ENCODE data around the gene POLA1. TPM values are rescaled to one million over a fixed set of nuclear protein-coding genes. Genes with fewer than 3 reads are reported as not detected.

Gene POLA1
- total RNA-seq, 1 donor from 2014 or later = 12.3 TPM

- intact Hi-C loops (cut with DNase I) = no loop called here
- no peaks in the 10 kb centered on the region for H3K36me3 ChIP-seq
- no peak overlapping the region for H3K4me3 ChIP-seq
- H3K9me3 ChIP-seq = no peaks in the 10 kb centered on the region
- ATAC-seq = no peak
- no peak for TF ChIP-seq CTCF (IDR thresholded peaks at IDR 0.05)
- H3K27me3 ChIP-seq (ENCODE audit: low read depth) = no peaks in the 10 kb centered on the region
- H3K27ac ChIP-seq = no peak overlapping the region
- H3K4me1 ChIP-seq = no peaks in the 10 kb centered on the region
- no peak for DNase-seq
Measured at GRCh38 chrX:24899391-24899790, 205.7 kb downstream of the POLA1 start.

DNA sequence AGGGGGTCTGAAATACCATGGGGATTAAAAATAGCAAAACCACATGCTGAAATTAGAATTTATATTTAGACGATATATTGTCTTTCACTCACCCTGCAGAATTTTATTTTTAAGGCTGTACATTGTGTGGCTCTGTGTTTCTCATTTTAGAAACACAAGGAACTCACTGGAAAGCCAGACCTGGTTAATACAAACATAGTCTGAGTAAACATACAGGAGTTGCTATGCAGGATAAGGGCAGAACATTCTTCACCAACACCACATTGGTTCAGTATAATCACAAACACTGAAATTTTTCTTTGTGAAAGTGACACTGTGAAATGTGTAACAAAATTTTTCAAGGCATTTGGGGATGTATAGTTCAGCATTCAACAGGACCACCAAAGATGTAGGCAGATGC, 206.5 kb downstream of the POLA1 start:
- intact Hi-C loops (cut with DNase I) = no loop called here
- Histone ChIP-seq H3K36me3 (no peaks in the 10 kb centered on the region), H3K9me3 (no peaks in the 10 kb centered on the region), H3K27me3 (ENCODE audit: low read depth) (no peaks in the 10 kb centered on the region), H3K4me3 (no peak overlapping the region), H3K4me1 (no peaks in the 10 kb centered on the region), H3K27ac (no peak overlapping the region)
- no peak for TF ChIP-seq CTCF (IDR thresholded peaks at IDR 0.05)
- peak in 1 of 2 donors; percentile 31 for ATAC-seq
- DNase-seq = no peak

- DNase-seq (no peak), ATAC-seq (no peak)
- intact Hi-C loops (cut with DNase I) = no loop called here
- Histone ChIP-seq H3K4me3 (no peak overlapping the region), H3K27me3 (ENCODE audit: low read depth) (no peaks in the 10 kb centered on the region), H3K27ac (no peak overlapping the region), H3K9me3 (no peaks in the 10 kb centered on the region), H3K36me3 (no peaks in the 10 kb centered on the region), H3K4me1 (no peaks in the 10 kb centered on the region)
- no peak for TF ChIP-seq CTCF (IDR thresholded peaks at IDR 0.05)
Measured at GRCh38 chrX:24902806-24903205, 209.1 kb downstream of the POLA1 start.

DNA sequence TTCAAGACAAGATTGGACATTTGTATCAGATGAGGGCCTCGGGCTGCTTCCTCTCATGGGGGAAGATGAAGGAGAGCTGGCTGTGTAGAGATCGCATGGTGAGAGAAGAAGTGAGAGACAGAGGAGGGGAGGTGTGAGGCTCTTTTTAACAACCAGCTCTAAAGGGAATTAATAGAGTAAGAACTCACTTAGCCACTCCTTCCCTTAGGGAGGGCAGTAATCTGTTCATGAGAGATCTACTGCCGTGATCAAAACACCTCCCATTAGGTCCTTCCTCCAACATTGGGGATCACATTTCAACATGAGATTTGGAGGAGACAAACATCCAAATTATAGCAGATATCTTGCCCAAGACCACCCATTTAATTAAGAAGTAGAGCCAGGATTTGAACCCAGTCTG, 225.0 kb downstream of the POLA1 start:
- Histone ChIP-seq H3K27me3 (ENCODE audit: low read depth) (no peaks in the 10 kb centered on the region), H3K9me3 (no peaks in the 10 kb centered on the region), H3K36me3 (no peaks in the 10 kb centered on the region), H3K4me1 (no peaks in the 10 kb centered on the region), H3K4me3 (no peak overlapping the region), H3K27ac (no peak overlapping the region)
- TF ChIP-seq CTCF (IDR thresholded peaks at IDR 0.05) = no peak
- DNase-seq (no peak), ATAC-seq (no peak)
- intact Hi-C loops (cut with DNase I) = no loop called here

- DNase-seq (no peak), ATAC-seq (no peak)
- intact Hi-C loops (cut with DNase I) = no loop called here
- Histone ChIP-seq H3K4me1 (no peaks in the 10 kb centered on the region), H3K27me3 (ENCODE audit: low read depth) (no peaks in the 10 kb centered on the region), H3K4me3 (no peak overlapping the region), H3K9me3 (no peaks in the 10 kb centered on the region), H3K36me3 (no peaks in the 10 kb centered on the region), H3K27ac (no peak overlapping the region)
- no peak for TF ChIP-seq CTCF (IDR thresholded peaks at IDR 0.05)
Measured at GRCh38 chrX:24920769-24921168, 227.1 kb downstream of the POLA1 start.

DNA sequence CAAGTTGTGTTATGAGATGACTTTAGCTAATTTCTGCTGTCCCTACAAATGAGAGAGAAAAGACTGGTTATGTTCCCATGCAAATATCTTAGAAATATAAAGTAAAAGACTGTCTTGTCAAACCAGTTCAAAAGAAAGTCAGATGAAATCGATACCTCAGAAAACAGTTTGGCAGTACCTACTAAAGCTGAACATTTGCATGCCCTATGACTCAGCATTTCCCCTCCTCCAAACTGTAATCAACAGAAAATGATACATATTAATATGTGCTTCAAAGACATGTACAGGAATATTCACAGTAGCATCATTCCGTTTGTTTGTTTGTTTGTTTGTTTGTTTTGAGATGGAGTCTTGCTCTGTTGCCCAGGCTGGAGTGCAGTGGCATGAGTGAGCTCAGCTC, 231.7 kb downstream of the POLA1 start:
- H3K27me3 ChIP-seq (ENCODE audit: low read depth) = no peaks in the 10 kb centered on the region
- H3K9me3 ChIP-seq = no peaks in the 10 kb centered on the region
- intact Hi-C loops (cut with DNase I) = no loop called here
- no peak for DNase-seq
- H3K36me3 ChIP-seq = no peaks in the 10 kb centered on the region
- H3K4me3 ChIP-seq = no peak overlapping the region
- ATAC-seq = no peak
- H3K27ac ChIP-seq = no peak overlapping the region
- TF ChIP-seq CTCF (IDR thresholded peaks at IDR 0.05) = no peak
- H3K4me1 ChIP-seq = no peaks in the 10 kb centered on the region
